Measurements from ENCODE around the gene MYBPC1. TPM values are rescaled to one million over a fixed set of nuclear protein-coding genes. Genes with fewer than 3 reads are reported as not detected.

MYBPC1 gene
- total RNA-seq, 1 experiment from 2014 or later, result not detected

GRCh38 chr12:101695706-101696105, 100.9 kb downstream of the MYBPC1 start:
- no TSS peak for BruUV-seq (replicated peaks)
- intact Hi-C loops (cut with micrococcal nuclease; ENCODE audit: unreplicated experiment), result no loop called here
- ChIA-PET CTCF (interaction anchor here (0.7 kb wide), 1 partner anchor 26 kb away, joined by 3 read pairs; no protein-coding TSS in a partner anchor), POLR2A (ENCODE audit: unreplicated experiment) (no interaction called here)
- Histone ChIP-seq H3K9me2 (ENCODE audit: insufficient read depth) (no peaks in the 10 kb centered on the region), H3K79me2 (ENCODE audit: low read depth) (peaks cover 11% of the 10 kb centered on the region; the same call in 1 of the 2 replicates), H3K4me1 (replicated peaks; ENCODE audit: insufficient read depth) (peaks cover 27% of the 10 kb centered on the region), H3K9me3 (ENCODE audit: insufficient read depth, low read depth) (no peaks in the 10 kb centered on the region), H3K4me2 (peak overlapping the region; percentile 10; the same call in 1 of the 2 replicates), H3K27ac (no peak overlapping the region), H4K20me1 (ENCODE audit: insufficient read depth) (no peaks in the 10 kb centered on the region), H2AFZ (no peak overlapping the region), H3K36me3 (ENCODE audit: low read depth) (no peaks in the 10 kb centered on the region), H3K27me3 (ENCODE audit: insufficient read depth, low read depth) (no peaks in the 10 kb centered on the region), H3K4me3 (no peak overlapping the region), H3F3A (ENCODE audit: insufficient read depth, low read depth) (peaks cover 8% of the 10 kb centered on the region; the same call in 1 of the 2 replicates)
- DNase-seq, result peak in 1 of 2 experiments; percentile 78
- TF ChIP-seq CTCF (conservative IDR thresholded peaks at IDR 0.05), result no peak
- no peak for TF ChIP-seq EZH2 (IDR thresholded peaks at IDR 0.05; ENCODE audit: low read depth)

- Histone ChIP-seq H3K27ac (no peak overlapping the region), H4K20me1 (ENCODE audit: insufficient read depth) (no peaks in the 10 kb centered on the region), H3K9me2 (ENCODE audit: insufficient read depth) (no peaks in the 10 kb centered on the region), H3K4me3 (peak overlapping the region; percentile 78; the same call in 1 of the 2 replicates), H2AFZ (peak overlapping the region; percentile 82; the same call in 1 of the 2 replicates), H3K9me3 (ENCODE audit: insufficient read depth, low read depth) (no peaks in the 10 kb centered on the region), H3K27me3 (ENCODE audit: insufficient read depth, low read depth) (no peaks in the 10 kb centered on the region), H3K4me1 (replicated peaks; ENCODE audit: insufficient read depth) (peaks cover 27% of the 10 kb centered on the region), H3K79me2 (ENCODE audit: low read depth) (peaks cover 11% of the 10 kb centered on the region; the same call in 1 of the 2 replicates), H3F3A (ENCODE audit: insufficient read depth, low read depth) (peaks cover 8% of the 10 kb centered on the region; the same call in 1 of the 2 replicates), H3K36me3 (ENCODE audit: low read depth) (no peaks in the 10 kb centered on the region), H3K4me2 (peak overlapping the region; percentile 80)
- intact Hi-C loops (cut with micrococcal nuclease; ENCODE audit: unreplicated experiment), result no loop called here
- TF ChIP-seq CTCF (conservative IDR thresholded peaks at IDR 0.05) (no peak), EZH2 (IDR thresholded peaks at IDR 0.05; ENCODE audit: low read depth) (no peak)
- ChIA-PET CTCF (interaction anchor here (0.5 kb wide), 1 partner anchor 63 kb away, joined by 3 read pairs; no protein-coding TSS in a partner anchor), POLR2A (ENCODE audit: unreplicated experiment) (no interaction called here)
- DNase-seq, result no peak
- BruUV-seq (replicated peaks), result no TSS peak
Observed at GRCh38 chr12:101696251-101697196, 101.8 kb downstream of the MYBPC1 start.

- DNase-seq, result peak; percentile 49 to 57
- intact Hi-C loops (cut with micrococcal nuclease; ENCODE audit: unreplicated experiment), result no loop called here
- Histone ChIP-seq H3K36me3 (ENCODE audit: low read depth) (no peaks in the 10 kb centered on the region), H4K20me1 (ENCODE audit: insufficient read depth) (no peaks in the 10 kb centered on the region), H3K79me2 (ENCODE audit: low read depth) (peaks cover 11% of the 10 kb centered on the region; the same call in 1 of the 2 replicates), H2AFZ (peak within 1 kb of the TSS; percentile 85), H3K9me2 (ENCODE audit: insufficient read depth) (no peaks in the 10 kb centered on the region), H3K4me3 (peak within 1 kb of the TSS; percentile 78), H3F3A (ENCODE audit: insufficient read depth, low read depth) (peaks cover 8% of the 10 kb centered on the region; the same call in 1 of the 2 replicates), H3K27ac (no peak within 1 kb of the TSS), H3K4me1 (replicated peaks; ENCODE audit: insufficient read depth) (peaks cover 27% of the 10 kb centered on the region), H3K4me2 (peak within 1 kb of the TSS; percentile 84), H3K9me3 (ENCODE audit: insufficient read depth, low read depth) (no peaks in the 10 kb centered on the region), H3K27me3 (ENCODE audit: insufficient read depth, low read depth) (no peaks in the 10 kb centered on the region)
- POLR2A ChIA-PET (ENCODE audit: unreplicated experiment), result no interaction called here
- BruUV-seq (replicated peaks), result no TSS peak
- CTCF ChIA-PET, result interaction anchor here (0.5 kb wide), 1 partner anchor 62 kb away, joined by 3 read pairs; no protein-coding TSS in a partner anchor
- TF ChIP-seq EZH2 (IDR thresholded peaks at IDR 0.05; ENCODE audit: low read depth), result no peak
- no peak for TF ChIP-seq CTCF (conservative IDR thresholded peaks at IDR 0.05)
Observed at GRCh38 chr12:101697197-101697929, 102.6 kb downstream of the MYBPC1 start, which contains the start of gene CHPT1. Gene CHPT1 (plus strand): TSS chr12:101697640. CDS start chr12:101697862, 222 bp downstream.
